B cell (primary cell): Measurements from ENCODE around the gene BROX. TPM values are rescaled to one million over a fixed set of nuclear protein-coding genes. Genes with fewer than 3 reads are reported as not detected.
"Not testable (repeated sequence)": the region's sequence is repeated elsewhere in the genome, so short reads cannot be mapped to it uniquely, and the experiment has no call there.

Experiments
- ATAC-seq: fragments of 200-7000 bp; cut with Tn5 transposase; one replicate; pipeline ENCODE4 v1.10.0; 2021; ENCODE audit warnings: low read depth, mild to moderate bottlenecking, moderate number of reproducible peaks, moderate library complexity
- CTCF ChIA-PET: fragments of 350-600 bp; sonication (Branson Sonifier 250); formaldehyde crosslinking; loops from one replicate; lab custom pipeline; 2021; ENCODE audit warnings: antibody characterized with exemption, inconsistent platforms; lab: Charles Lee
- POLR2A ChIA-PET: fragments of 350-600 bp; sonication (Branson Sonifier 250); formaldehyde crosslinking; loops from one replicate; lab custom pipeline; 2021; ENCODE audit warnings: antibody characterized with exemption; lab: Charles Lee
- DNase-seq: peaks from one replicate; pipeline ENCODE4 v3.0.0; 2013
- H2AFZ ChIP-seq: 2 replicates; pipeline ENCODE4 v1.6.1; 2012; ENCODE audit warnings: mild to moderate bottlenecking, low read depth, low read length; ENCODE audit not compliant: insufficient read depth, poor library complexity, severe bottlenecking
- H3K27ac ChIP-seq, 2 donors: 1 replicate in 1 of 2; 2 replicates in 1 of 2; pipeline ENCODE4 v1.5.1; 2012 to 2013; ENCODE audit warnings: low read length in 2 of 2, mild to moderate bottlenecking in 2 of 2, moderate library complexity in 1 of 2
- H3K27me3 ChIP-seq, 4 experiments: fragments of 200-600 bp in 1 of 4; sonication (generic) in 1 of 4; replicated peaks in 1 of 4; 1 replicate in 2 of 4; 2 replicates in 2 of 4; pipeline versions ENCODE4 v1.6.1 to v1.7.0; 2013 to 2016; ENCODE audit warnings: low read length in 3 of 4, mild to moderate bottlenecking in 2 of 4, mixed read lengths in 1 of 4, moderate library complexity in 1 of 4; ENCODE audit not compliant: insufficient read depth in 4 of 4, control insufficient read depth in 3 of 4; ENCODE audit errors: control extremely low read depth in 1 of 4
- H3K36me3 ChIP-seq, 2 experiments: replicated peaks in 1 of 2; 1 replicate in 1 of 2; 2 replicates in 1 of 2; pipeline versions ENCODE4 v1.6.1 to v1.7.1; 2013; ENCODE audit warnings: low read length in 1 of 2; ENCODE audit not compliant: insufficient read depth in 2 of 2, control insufficient read depth in 1 of 2; ENCODE audit errors: control extremely low read depth in 1 of 2, extremely low read depth in 1 of 2
- H3K4me1 ChIP-seq, 2 donors: fragments of 200-600 bp in 1 of 2; sonication (generic) in 1 of 2; 1 replicate in 1 of 2; 2 replicates in 1 of 2; pipeline versions ENCODE4 v1.5.1 to v1.6.1; 2013 to 2017; ENCODE audit warnings: low read length in 2 of 2; ENCODE audit not compliant: control insufficient read depth in 2 of 2, insufficient read depth in 2 of 2
- H3K4me2 ChIP-seq: replicated peaks from 2 replicates; pipeline ENCODE3; 2012; ENCODE audit warnings: mild to moderate bottlenecking, low read depth, low read length; ENCODE audit not compliant: poor library complexity, severe bottlenecking
- H3K4me3 ChIP-seq, 5 experiments: fragments of 200-600 bp in 1 of 5; sonication (generic) in 1 of 5; 1 replicate in 3 of 5; 2 replicates in 2 of 5; pipeline versions ENCODE4 v1.5.1 to v1.7.0; 2011 to 2016; ENCODE audit warnings: low read length in 4 of 5, mild to moderate bottlenecking in 4 of 5, low read depth in 2 of 5, control low read depth in 1 of 5, moderate library complexity in 1 of 5; ENCODE audit not compliant: insufficient read depth in 1 of 5; ENCODE audit errors: control extremely low read depth in 1 of 5, extremely low read depth in 1 of 5
- H3K79me2 ChIP-seq: fragments of 200-600 bp; sonication (generic); one replicate; pipeline ENCODE4 v1.6.0; 2016; ENCODE audit warnings: low read length; ENCODE audit not compliant: control insufficient read depth, insufficient read depth
- H3K9ac ChIP-seq: fragments of 200-600 bp; sonication (generic); 2 replicates; pipeline ENCODE4 v1.6.1; 2017; ENCODE audit warnings: mild to moderate bottlenecking, low read length, moderate library complexity
- H3K9me3 ChIP-seq, 3 donors: one replicate each; pipeline versions ENCODE4 v1.6.1 to v1.7.1; 2013; ENCODE audit warnings: low read length in 2 of 3; ENCODE audit not compliant: control insufficient read depth in 2 of 3, insufficient read depth in 1 of 3; ENCODE audit errors: control extremely low read depth in 1 of 3
- H4K20me1 ChIP-seq: 2 replicates; pipeline ENCODE4 v1.6.0; 2012; ENCODE audit warnings: mild to moderate bottlenecking, low read length; ENCODE audit not compliant: insufficient read depth, control insufficient read depth, poor library complexity, severe bottlenecking
- H3K27ac Mint-ChIP-seq: one replicate; pipeline ENCODE4 v1.8.0; 2021; ENCODE audit warnings: mixed read lengths
- H3K27me3 Mint-ChIP-seq: one replicate; pipeline ENCODE4 v1.8.0; 2021; ENCODE audit warnings: mixed read lengths
- H3K4me1 Mint-ChIP-seq: one replicate; pipeline ENCODE4 v1.8.0; 2021; ENCODE audit warnings: mixed read lengths
- H3K4me3 Mint-ChIP-seq: one replicate; pipeline ENCODE4 v1.8.0; 2021; ENCODE audit warnings: mixed read lengths
- H3K9me3 Mint-ChIP-seq: one replicate; pipeline ENCODE4 v1.8.0; 2022; ENCODE audit warnings: mixed read lengths; ENCODE audit not compliant: insufficient read depth
- EZH2 ChIP-seq: IDR thresholded peaks from 2 replicates; pipeline ENCODE4 v1.6.1; 2012; ENCODE audit warnings: borderline replicate concordance, low read depth, mild to moderate bottlenecking, moderate library complexity, low read length; ENCODE audit not compliant: insufficient read depth, poor library complexity, severe bottlenecking
- WGBS: methylation state at CpG from one replicate; pipeline ENCODE4 v1.1.5; 2013; ENCODE audit warnings: missing lambda C conversion rate; ENCODE audit not compliant: insufficient coverage; 5-methylcytosine and 5-hydroxymethylcytosine counted together
- intact Hi-C: fragments of 100-400 bp; cut with micrococcal nuclease; formaldehyde crosslinking; loops from one replicate; pipeline ENCODE4 v1.10.0; 2022
- polyA plus RNA-seq: library from polyadenylated mRNA; depleted of rRNA; stranded (reverse); fragments of >200 nt; gene quantifications from 2 replicates; pipeline ENCODE4 v1.2.3, GENCODE V29; 2012
- total RNA-seq, 2 donors: library from RNA; stranded (reverse); fragments of 120-200 nt in 1 of 2; gene quantifications; 1 replicate in 1 of 2; 2 replicates in 1 of 2; pipeline versions ENCODE4 v1.2.3 to v1.2.4, GENCODE V29; 2013 to 2022
- TF ChIP-seq, protein P1 (sequence below): fragments of 200-600 bp; IDR thresholded peaks from one replicate; pipeline ENCODE4 v1.8.0; 2022; ENCODE audit warnings: antibody characterized with exemption, mild to moderate bottlenecking

The BROX gene
- total and polyA plus RNA-seq, 2 donors (not counting 1 experiment from before 2014, with no cell fraction given), result 8.7 to 57.8 TPM

DNA sequence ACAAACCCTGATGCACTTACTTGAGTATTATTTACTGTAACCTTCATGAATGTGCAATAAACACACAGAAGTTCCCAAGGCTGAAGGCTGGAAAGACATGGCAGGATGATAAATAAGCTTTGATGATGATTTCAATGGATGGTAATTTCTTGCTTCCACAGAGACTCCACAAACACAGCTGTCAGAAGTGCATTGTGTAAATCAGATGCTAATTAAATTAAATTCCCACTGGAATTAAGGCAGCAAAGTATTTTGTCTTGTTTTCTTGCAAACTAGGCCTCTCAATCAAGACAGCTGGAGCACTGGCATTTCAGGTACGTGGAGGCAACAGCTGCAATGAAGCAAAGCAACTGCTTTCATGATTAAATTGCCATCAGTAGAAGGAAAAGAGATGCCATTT is 48.7 kb downstream of the BROX start:
- Histone ChIP-seq H3K9ac (no peak overlapping the region), H3K4me1 (no peaks in the 10 kb centered on the region), H3K27ac (no peak overlapping the region), H3K9me3 (no peaks in the 10 kb centered on the region), H3K27me3 (no peaks in the 10 kb centered on the region), H3K4me3 (no peak overlapping the region), H3K4me2 (no peak overlapping the region), H3K79me2 (no peaks in the 10 kb centered on the region), H3K36me3 (peaks cover 0 to 2% of the 10 kb centered on the region in 2 experiments), H4K20me1 (no peaks in the 10 kb centered on the region), H2AFZ (no peak overlapping the region)
- POLR2A ChIA-PET, result no interaction called here
- peaks cover 4% of the 10 kb centered on the region for H3K4me1 Mint-ChIP-seq
- 83% methylated on average over 1 of the region's 1 CpG for WGBS
- DNase-seq (no peak), ATAC-seq (no peak)
- intact Hi-C loops, result no loop called here
- H3K27me3 Mint-ChIP-seq, result no peaks in the 10 kb centered on the region
- H3K4me3 Mint-ChIP-seq, result no peak overlapping the region
- no peaks in the 10 kb centered on the region for H3K9me3 Mint-ChIP-seq
- CTCF ChIA-PET, result interaction anchor here (0.5 to 2.1 kb wide), 2 partner anchors 10 to 90 kb away, joined by 3 to 7 read pairs; no protein-coding TSS in a partner anchor
- no peak for TF ChIP-seq EZH2
- TF ChIP-seq, protein P1, sequence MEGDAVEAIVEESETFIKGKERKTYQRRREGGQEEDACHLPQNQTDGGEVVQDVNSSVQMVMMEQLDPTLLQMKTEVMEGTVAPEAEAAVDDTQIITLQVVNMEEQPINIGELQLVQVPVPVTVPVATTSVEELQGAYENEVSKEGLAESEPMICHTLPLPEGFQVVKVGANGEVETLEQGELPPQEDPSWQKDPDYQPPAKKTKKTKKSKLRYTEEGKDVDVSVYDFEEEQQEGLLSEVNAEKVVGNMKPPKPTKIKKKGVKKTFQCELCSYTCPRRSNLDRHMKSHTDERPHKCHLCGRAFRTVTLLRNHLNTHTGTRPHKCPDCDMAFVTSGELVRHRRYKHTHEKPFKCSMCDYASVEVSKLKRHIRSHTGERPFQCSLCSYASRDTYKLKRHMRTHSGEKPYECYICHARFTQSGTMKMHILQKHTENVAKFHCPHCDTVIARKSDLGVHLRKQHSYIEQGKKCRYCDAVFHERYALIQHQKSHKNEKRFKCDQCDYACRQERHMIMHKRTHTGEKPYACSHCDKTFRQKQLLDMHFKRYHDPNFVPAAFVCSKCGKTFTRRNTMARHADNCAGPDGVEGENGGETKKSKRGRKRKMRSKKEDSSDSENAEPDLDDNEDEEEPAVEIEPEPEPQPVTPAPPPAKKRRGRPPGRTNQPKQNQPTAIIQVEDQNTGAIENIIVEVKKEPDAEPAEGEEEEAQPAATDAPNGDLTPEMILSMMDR, result no peak
- no peak overlapping the region for H3K27ac Mint-ChIP-seq

GRCh38 chr1:222762178-222762577 is 49.8 kb downstream of the BROX start:
- H3K79me2 ChIP-seq, H3K36me3 ChIP-seq, H3K27me3 Mint-ChIP-seq, H2AFZ ChIP-seq, H3K4me2 ChIP-seq, H3K4me1 Mint-ChIP-seq, ATAC-seq, H3K27ac ChIP-seq, POLR2A ChIA-PET, H3K4me1 ChIP-seq, H4K20me1 ChIP-seq, H3K9me3 Mint-ChIP-seq, H3K9ac ChIP-seq, intact Hi-C loops, DNase-seq, H3K27ac Mint-ChIP-seq, H3K4me3 ChIP-seq, H3K9me3 ChIP-seq, H3K27me3 ChIP-seq, H3K4me3 Mint-ChIP-seq: not testable (repeated sequence)
- CTCF ChIA-PET, result interaction anchor here (2.1 kb wide), 1 partner anchor 11 kb away, joined by 7 read pairs; no protein-coding TSS in a partner anchor
- no CpG with 5 or more reads among the region's 4 CpGs for WGBS
